ENCODE results near the gene LAMC3. TPM values are rescaled to one million over a fixed set of nuclear protein-coding genes. Genes with fewer than 3 reads are reported as not detected.

LAMC3 gene
- total RNA-seq, 2 donors from 2014 or later, result 0.11 to 0.45 TPM

DNA sequence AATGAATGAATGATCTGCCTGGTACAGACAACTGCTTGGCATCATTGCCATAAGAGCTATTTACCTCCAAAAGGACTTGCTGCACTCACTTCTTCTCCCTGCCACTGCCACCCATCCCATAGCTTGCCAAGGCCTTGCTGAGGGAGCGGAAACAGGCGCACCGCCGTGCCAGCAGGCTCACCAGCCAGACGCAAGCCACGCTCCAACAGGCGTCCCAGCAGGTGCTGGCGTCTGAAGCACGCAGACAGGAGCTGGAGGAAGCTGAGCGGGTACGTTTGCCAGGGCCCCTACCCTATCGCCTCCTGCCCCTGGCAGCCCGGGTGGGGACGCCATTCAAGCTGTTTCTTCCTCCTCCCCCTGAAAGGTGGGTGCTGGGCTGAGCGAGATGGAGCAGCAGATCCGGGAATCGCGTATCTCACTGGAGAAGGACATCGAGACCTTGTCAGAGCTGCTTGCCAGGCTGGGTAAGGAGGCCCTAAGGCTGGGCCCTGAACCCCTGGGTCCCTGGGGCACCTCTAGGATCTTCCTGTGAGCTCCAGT is 78.5 kb downstream of the LAMC3 start:
- Mint-ChIP-seq H3K4me1 (no peaks in the 10 kb centered on the region), H3K9me3 (no peaks in the 10 kb centered on the region), H3K27me3 (peaks cover 3% of the 10 kb centered on the region), H3K27ac (no peak overlapping the region), H3K36me3 (ENCODE audit: low read depth) (no peaks in the 10 kb centered on the region), H3K4me3 (no peak overlapping the region)
- ATAC-seq (replicated peaks), result no peak

DNA sequence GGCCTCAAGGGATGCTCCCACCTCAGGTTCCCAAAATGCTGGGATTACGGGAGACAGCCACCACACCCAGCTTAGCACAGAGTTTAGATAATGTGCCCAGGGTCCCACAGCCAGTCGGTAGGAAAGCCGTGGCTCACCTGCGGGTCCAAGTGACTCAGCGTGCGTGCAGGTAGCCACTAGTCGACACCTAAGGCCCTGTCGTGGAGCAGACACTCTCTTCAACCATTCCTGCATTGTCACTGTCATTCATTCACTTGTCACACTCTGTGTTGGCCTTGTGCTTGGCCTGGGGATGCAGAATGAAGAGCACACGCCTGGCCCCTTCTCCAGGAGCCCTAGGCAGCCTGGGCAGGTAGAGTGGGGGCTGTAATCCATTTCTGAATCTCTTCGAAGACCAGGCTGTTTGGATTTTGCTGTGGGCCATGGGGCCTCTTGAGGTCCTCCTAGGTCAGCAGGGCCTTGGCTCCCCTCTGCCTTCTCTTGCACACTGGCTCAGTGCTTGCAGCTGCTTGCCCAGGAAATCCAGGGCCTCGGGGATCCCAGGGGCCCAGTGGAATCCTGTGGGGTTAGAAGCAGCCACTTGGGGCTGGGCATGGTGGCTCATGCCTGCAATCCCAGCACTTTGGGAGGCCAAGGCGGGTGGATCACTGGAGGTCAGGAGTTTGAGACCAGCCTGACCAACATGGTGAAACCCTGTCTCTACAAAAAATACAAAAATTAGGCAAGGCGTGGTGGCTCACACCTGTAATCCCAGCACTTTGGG is 81.2 kb downstream of the LAMC3 start:
- no peaks in the 10 kb centered on the region for H3K4me1 Mint-ChIP-seq
- H3K36me3 Mint-ChIP-seq (ENCODE audit: low read depth), result no peaks in the 10 kb centered on the region
- no peak for ATAC-seq (replicated peaks)
- no peaks in the 10 kb centered on the region for H3K9me3 Mint-ChIP-seq
- no peak overlapping the region for H3K4me3 Mint-ChIP-seq
- H3K27me3 Mint-ChIP-seq, result peaks cover 10% of the 10 kb centered on the region
- no peak overlapping the region for H3K27ac Mint-ChIP-seq

DNA sequence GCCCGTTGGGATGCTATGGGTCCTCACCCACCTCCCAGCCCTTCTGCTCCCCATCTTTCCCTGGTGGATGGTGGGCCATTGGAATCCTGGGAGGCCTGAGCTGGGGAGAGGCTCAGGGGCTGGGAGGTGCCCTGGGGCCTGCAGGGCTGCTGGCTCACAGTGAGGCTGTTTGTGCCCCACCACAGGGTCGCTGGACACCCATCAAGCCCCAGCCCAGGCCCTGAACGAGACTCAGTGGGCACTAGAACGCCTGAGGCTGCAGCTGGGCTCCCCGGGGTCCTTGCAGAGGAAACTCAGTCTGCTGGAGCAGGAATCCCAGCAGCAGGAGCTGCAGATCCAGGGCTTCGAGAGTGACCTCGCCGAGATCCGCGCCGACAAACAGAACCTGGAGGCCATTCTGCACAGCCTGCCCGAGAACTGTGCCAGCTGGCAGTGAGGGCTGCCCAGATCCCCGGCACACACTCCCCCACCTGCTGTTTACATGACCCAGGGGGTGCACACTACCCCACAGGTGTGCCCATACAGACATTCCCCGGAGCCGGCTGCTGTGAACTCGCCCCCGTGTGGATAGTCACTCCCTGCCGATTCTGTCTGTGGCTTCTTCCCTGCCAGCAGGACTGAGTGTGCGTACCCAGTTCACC is 82.5 kb downstream of the LAMC3 start:
- no peak for ATAC-seq (replicated peaks)
- Mint-ChIP-seq H3K27ac (no peak overlapping the region), H3K27me3 (peaks cover 17% of the 10 kb centered on the region), H3K4me1 (peaks cover 4% of the 10 kb centered on the region), H3K9me3 (no peaks in the 10 kb centered on the region), H3K36me3 (ENCODE audit: low read depth) (no peaks in the 10 kb centered on the region), H3K4me3 (no peak overlapping the region)

DNA sequence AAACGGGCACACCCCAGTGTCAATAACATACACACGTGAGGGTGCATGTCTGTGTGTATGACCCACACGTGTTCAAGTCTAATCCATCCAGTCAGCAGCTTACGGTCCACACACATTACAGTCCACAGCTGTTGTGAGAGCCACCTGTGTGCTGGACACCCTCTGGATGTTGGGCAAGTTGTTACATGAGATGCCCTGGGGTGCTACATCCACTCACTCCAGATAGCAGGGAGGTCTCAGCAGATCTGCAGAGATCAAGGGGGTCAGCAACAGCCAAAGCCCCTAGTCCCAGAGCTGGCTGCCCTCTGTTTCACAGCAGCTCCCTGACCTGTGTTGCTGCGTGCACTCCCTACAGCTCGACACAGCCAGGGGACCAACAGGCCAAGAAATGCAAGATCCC is 83.1 kb downstream of the LAMC3 start:
- peaks cover 4% of the 10 kb centered on the region for H3K4me1 Mint-ChIP-seq
- H3K36me3 Mint-ChIP-seq (ENCODE audit: low read depth), result no peaks in the 10 kb centered on the region
- H3K9me3 Mint-ChIP-seq, result no peaks in the 10 kb centered on the region
- H3K27me3 Mint-ChIP-seq, result peaks cover 17% of the 10 kb centered on the region
- no peak overlapping the region for H3K4me3 Mint-ChIP-seq
- no peak overlapping the region for H3K27ac Mint-ChIP-seq
- no peak for ATAC-seq (replicated peaks)

DNA sequence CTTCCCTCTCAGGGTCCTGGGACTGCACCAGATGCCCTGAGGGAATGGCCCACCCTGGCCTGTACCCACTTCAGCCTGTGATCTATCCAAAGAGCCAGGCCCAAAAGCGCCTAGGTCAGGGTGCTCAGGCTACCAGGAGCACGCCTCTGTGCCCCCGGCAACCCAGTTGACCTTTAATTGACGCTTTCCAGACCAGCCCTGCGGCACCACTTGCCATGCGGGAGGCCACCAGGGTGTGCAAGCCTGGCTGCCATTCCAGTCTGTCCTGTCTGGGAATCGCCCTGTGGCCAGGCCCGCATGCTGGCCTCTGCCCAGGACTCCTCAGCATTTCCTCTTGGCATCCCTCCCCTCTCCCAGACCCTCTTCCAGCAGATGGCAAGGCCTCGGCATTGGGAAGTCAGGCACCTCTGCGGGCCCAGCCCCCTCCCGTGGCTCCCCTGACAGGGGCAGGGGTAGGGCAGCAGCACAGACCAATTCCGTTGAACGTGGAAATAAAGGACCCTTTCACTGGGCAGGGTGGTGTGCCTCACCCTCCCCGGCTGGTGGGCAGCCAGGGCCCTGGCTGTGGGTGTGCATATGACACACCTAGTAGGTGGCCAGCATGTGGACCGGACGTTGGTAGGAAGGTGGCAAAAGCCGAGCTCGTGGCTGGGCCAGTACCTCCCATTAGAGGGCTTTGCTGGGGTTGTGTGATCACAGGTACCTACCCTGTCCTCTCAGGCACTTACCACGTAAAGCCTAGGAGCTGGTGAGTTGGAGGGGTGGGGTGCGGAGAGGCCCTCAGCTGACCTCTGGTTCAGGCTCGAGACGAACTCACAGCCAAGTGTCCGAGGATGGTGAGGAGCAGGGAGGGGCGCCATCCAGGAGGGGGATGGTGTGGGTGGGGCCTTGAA is 83.8 kb downstream of the LAMC3 start:
- H3K36me3 Mint-ChIP-seq (ENCODE audit: low read depth), result no peaks in the 10 kb centered on the region
- H3K4me3 Mint-ChIP-seq, result no peak overlapping the region
- peaks cover 9% of the 10 kb centered on the region for H3K4me1 Mint-ChIP-seq
- H3K27me3 Mint-ChIP-seq, result peaks cover 22% of the 10 kb centered on the region
- ATAC-seq (replicated peaks), result no peak
- no peak overlapping the region for H3K27ac Mint-ChIP-seq
- no peaks in the 10 kb centered on the region for H3K9me3 Mint-ChIP-seq

DNA sequence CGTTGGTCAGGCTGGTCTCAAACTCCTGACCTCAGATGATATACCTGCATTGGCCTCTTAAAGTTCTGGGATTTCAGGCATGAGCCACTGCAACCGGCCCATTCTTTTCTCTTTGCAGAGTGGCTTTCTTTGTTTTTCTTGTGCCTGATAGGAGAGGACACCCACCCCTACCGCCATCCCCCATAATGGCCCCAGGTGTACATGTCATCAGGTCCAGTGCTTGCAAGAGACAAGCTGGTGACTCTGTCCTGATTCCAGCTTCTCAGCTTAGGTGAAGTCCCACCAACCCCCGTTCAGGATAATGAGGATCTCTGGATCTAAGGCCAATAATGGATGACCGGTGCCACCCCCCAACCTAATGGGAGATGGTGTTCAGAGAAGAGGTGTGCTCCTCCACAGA is 85.0 kb downstream of the LAMC3 start:
- H3K9me3 Mint-ChIP-seq, result no peaks in the 10 kb centered on the region
- no peak for ATAC-seq (replicated peaks)

DNA sequence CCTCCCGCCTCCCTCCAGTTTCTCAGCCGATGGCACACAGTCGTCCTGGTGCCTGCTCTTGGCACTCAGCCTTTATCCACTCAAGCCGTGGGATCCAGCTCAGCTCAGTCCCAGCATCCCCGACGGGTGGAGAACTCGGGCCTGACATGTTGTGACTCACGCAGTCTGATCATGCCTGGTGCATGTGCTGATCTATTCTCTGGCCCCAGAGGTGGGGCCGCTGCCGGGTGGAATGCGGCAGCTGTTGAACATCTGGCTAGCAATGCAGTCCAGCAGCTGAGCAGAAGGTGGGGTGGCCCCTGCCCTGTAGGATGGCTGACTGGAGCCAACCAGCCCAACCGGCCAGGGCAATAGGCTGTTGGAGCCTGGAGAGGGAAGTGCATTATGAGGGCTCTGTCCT is 85.6 kb downstream of the LAMC3 start:
- H3K27ac Mint-ChIP-seq, result no peak overlapping the region
- no peaks in the 10 kb centered on the region for H3K36me3 Mint-ChIP-seq (ENCODE audit: low read depth)
- H3K9me3 Mint-ChIP-seq, result no peaks in the 10 kb centered on the region
- no peak overlapping the region for H3K4me3 Mint-ChIP-seq
- peaks cover 9% of the 10 kb centered on the region for H3K4me1 Mint-ChIP-seq
- H3K27me3 Mint-ChIP-seq, result peaks cover 22% of the 10 kb centered on the region
- no peak for ATAC-seq (replicated peaks)

More for the DNA sequence above, 85.0 kb downstream of the LAMC3 start:
- Mint-ChIP-seq H3K4me1 (peaks cover 9% of the 10 kb centered on the region), H3K27me3 (peaks cover 22% of the 10 kb centered on the region), H3K36me3 (ENCODE audit: low read depth) (no peaks in the 10 kb centered on the region), H3K27ac (no peak overlapping the region), H3K4me3 (no peak overlapping the region)

DNA sequence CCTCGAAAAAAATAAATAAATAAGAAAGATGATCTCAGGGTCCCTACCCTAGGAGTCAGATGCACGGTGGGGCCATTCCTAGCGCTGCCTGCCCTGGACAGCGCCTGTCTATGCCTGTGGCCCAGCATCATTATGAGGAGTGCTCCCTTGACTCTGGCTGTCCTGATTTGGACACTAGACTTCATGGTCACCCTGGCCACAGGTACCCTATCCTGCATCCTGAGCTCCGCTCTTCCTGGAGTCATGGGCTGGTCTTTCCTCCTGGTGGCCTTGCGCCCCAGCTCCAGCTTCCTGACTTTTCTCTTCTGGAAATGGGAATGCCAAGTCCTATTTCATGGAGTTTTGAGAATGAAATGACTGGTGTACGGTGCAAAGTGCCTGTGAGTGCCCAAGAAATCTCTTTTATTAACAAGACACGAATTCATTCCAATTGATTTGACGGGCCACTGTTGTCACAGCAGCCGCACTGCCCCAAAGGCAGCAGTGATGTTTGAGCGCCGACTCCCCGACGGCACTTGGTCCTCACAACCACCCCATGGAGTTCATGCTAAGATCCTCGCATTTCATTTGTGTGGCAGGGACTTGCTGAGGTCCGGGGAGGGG is 86.8 kb downstream of the LAMC3 start:
- no peak for ATAC-seq (replicated peaks)
- H3K27me3 Mint-ChIP-seq, result peaks cover 22% of the 10 kb centered on the region
- H3K36me3 Mint-ChIP-seq (ENCODE audit: low read depth), result no peaks in the 10 kb centered on the region
- H3K4me1 Mint-ChIP-seq, result peaks cover 9% of the 10 kb centered on the region
- no peak overlapping the region for H3K27ac Mint-ChIP-seq
- H3K9me3 Mint-ChIP-seq, result no peaks in the 10 kb centered on the region
- H3K4me3 Mint-ChIP-seq, result peak overlapping the region; percentile 71

DNA sequence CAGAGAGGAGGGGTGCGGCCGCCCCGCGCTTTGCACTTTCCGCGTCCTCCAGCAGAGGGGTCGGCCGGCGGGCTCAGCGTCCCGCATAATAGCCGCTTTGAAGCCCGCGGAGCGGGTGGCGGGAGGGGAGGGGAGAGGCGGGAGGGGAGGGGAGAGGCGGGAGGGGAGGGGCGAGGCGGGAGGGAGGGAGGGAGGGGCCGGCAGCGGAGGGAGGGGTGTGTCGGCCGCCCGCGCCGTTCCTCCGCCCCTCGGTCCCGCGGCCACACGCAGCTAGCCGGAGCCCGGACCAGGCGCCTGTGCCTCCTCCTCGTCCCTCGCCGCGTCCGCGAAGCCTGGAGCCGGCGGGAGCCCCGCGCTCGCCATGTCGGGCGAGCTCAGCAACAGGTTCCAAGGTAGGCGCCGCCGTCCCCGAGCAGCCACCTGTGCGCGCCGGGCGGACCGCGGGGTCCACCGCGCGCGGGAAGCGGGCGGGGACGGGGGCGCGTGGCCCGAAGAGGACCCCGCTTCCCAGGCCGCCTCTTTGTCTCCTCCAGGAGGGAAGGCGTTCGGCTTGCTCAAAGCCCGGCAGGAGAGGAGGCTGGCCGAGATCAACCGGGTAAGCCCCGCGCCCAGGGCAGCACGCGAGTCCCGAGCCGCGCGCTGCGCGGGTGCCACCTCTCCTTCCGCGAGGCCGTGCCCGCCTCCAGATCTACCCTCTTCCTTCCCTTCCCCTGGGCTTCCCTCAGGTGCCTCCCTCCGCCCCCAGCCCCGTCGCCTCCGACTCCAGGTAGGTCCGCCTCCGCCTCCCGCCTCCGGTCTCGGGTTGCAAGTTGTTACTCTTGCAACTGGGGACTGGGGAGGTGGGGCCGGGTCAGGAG is 87.5 kb downstream of the LAMC3 start, which contains the start of gene AIF1L:
AIF1L (plus strand) TSS at position 263 of the 857 bp plus-strand sequence; CDS start at position 362, 99 bp downstream.
- Mint-ChIP-seq H3K4me3 (peak within 1 kb of the TSS; percentile 71), H3K9me3 (no peaks in the 10 kb centered on the region), H3K36me3 (ENCODE audit: low read depth) (no peaks in the 10 kb centered on the region), H3K27ac (no peak within 1 kb of the TSS), H3K4me1 (peaks cover 9% of the 10 kb centered on the region), H3K27me3 (peaks cover 22% of the 10 kb centered on the region)
- ATAC-seq (replicated peaks), result peak; percentile 52

DNA sequence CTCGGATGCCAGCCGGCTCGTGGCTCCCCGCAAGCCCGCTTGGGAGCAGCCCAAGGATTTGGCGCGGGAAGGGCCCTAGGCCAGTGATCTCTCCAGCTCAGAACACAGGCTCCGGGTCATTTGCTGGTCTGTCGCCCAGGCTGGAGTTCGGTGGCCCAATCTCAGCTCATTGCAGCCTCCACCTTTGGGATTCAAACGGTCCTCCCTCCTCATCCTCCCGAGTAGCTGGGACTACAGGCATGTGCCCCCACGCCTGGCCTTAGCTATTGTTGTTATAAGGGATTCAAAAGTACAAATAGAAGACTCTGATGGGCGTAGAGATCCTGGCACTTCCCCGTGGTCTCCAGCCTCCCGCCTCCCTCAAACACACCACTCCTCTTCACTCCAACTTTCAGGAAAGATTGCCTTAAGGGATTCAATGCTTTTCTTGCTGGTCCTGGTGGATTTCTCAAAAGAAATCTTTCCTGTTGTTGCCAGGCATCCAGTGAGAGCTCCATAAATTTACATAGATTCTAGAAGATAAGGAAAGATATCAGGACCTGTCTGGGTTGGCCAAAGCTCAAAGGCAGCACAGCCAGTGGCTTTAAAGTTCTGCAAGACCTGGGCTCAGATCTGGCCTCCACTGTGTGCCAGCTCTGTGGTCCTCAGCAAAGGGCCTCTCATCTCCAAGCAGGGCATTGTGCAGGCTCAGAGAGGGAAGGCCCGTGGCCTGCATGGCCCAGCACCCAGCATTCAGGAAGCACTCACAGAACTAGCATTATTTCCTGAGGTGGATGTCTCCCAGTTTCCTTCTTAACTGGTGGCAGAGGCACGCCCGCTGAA is 88.4 kb downstream of the LAMC3 start:
- Mint-ChIP-seq H3K27me3 (peaks cover 22% of the 10 kb centered on the region), H3K36me3 (ENCODE audit: low read depth) (no peaks in the 10 kb centered on the region), H3K4me1 (peaks cover 9% of the 10 kb centered on the region), H3K27ac (no peak overlapping the region), H3K4me3 (peak overlapping the region; percentile 63), H3K9me3 (no peaks in the 10 kb centered on the region)
- no peak for ATAC-seq (replicated peaks)

DNA sequence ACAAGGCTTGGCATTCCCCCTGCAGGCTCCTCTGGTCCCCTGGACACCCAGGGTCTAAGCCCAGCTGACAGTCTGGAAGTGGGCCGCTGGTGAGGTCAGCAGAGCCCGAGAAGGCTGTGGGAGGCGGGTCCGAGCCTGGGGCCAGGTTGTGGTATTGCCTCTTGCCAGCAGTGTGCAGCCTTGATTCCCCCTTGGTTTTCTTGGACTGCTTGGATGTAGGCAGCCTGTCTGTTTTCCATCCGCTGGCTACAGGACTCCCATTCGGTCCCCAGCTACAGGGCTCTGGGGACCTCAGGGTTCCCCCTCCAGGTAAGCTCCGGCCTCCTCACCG is 88.9 kb downstream of the LAMC3 start:
- Mint-ChIP-seq H3K4me3 (no peak overlapping the region), H3K4me1 (peaks cover 9% of the 10 kb centered on the region), H3K36me3 (ENCODE audit: low read depth) (no peaks in the 10 kb centered on the region), H3K27ac (no peak overlapping the region), H3K27me3 (peaks cover 22% of the 10 kb centered on the region), H3K9me3 (no peaks in the 10 kb centered on the region)
- no peak for ATAC-seq (replicated peaks)

DNA sequence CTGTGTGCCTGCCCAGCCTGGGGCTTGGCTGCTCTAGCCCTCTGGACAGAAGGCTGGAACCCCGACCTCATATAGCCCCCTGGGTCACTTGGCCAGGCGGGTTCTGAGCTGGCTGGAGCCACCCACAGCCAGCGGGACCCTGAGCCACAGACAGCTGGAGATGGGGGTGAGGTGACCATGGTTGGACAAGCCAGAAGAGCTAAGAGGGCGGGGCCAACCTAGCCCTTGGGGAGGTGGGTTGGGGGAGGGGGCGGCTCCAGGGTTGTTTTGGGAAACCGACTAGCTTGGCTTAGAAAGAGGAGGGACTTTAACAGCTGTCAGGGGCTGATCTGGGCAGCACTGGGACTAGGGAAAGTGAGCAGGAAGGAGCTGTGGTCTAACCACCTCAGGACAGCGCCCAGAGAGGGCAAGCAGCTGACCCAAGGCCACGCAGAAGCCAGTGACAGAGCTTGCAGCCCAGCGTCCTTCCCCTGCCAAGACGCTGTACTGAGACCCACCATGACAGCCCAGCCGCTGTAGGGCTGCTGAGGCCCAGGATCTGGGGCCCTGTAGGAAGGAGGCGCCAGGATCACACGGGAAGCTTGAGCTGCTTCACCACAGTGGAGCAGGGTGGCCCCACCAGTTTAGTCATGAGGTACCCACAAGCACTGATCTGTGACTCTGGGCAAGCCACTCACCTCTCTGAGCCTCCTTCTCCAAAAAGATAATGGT is 89.6 kb downstream of the LAMC3 start:
- peaks cover 22% of the 10 kb centered on the region for H3K27me3 Mint-ChIP-seq
- no peak overlapping the region for H3K4me3 Mint-ChIP-seq
- H3K27ac Mint-ChIP-seq, result no peak overlapping the region
- H3K9me3 Mint-ChIP-seq, result no peaks in the 10 kb centered on the region
- H3K36me3 Mint-ChIP-seq (ENCODE audit: low read depth), result no peaks in the 10 kb centered on the region
- peaks cover 9% of the 10 kb centered on the region for H3K4me1 Mint-ChIP-seq
- ATAC-seq (replicated peaks), result no peak
